Measurements from ENCODE around the gene ASPSCR1. TPM values are rescaled to one million over a fixed set of nuclear protein-coding genes. Genes with fewer than 3 reads are reported as not detected.

ASPSCR1 gene
- total and polyA plus RNA-seq, 8 donors = 12.2 to 78.8 (median 17.8) TPM

- Histone ChIP-seq H3K9me3 (no peaks in the 10 kb centered on the region), H3K4me1 (peaks cover 9 to 14% (median 14%) of the 10 kb centered on the region in 3 donors), H3K4me3 (peak within 1 kb of the TSS; percentile 92 to 96 (median 94)), H3K36me3 (no peaks in the 10 kb centered on the region), H3K27me3 (no peaks in the 10 kb centered on the region), H3K27ac (peak within 1 kb of the TSS in 3 of 4 donors; percentile 50 to 58 (median 57))
- FAIRE-seq (peak; percentile 89), ATAC-seq (peak; percentile 89 to 95 (median 91)), DNase-seq (peak; percentile 99 to 100 (median 100))
- intact Hi-C loops (cut with DNase I) = loop anchor here in 1 of 3 donors (10.0 kb wide), 1 partner anchor 132 kb away; no protein-coding TSS in a partner anchor
- TF ChIP-seq, protein P1, sequence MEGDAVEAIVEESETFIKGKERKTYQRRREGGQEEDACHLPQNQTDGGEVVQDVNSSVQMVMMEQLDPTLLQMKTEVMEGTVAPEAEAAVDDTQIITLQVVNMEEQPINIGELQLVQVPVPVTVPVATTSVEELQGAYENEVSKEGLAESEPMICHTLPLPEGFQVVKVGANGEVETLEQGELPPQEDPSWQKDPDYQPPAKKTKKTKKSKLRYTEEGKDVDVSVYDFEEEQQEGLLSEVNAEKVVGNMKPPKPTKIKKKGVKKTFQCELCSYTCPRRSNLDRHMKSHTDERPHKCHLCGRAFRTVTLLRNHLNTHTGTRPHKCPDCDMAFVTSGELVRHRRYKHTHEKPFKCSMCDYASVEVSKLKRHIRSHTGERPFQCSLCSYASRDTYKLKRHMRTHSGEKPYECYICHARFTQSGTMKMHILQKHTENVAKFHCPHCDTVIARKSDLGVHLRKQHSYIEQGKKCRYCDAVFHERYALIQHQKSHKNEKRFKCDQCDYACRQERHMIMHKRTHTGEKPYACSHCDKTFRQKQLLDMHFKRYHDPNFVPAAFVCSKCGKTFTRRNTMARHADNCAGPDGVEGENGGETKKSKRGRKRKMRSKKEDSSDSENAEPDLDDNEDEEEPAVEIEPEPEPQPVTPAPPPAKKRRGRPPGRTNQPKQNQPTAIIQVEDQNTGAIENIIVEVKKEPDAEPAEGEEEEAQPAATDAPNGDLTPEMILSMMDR (IDR thresholded peaks at IDR 0.05) = no peak
- 0 to 1% methylated on average over 22 to 42 of the region's 42 CpGs for WGBS, 2 donors
Measured at GRCh38 chr17:82022981-82023446, 45.6 kb downstream of the ASPSCR1 start, which contains the start of gene LRRC45. TSS of gene LRRC45 (plus strand) at chr17:82023305. CDS start at chr17:82023644, 339 bp downstream.

DNA sequence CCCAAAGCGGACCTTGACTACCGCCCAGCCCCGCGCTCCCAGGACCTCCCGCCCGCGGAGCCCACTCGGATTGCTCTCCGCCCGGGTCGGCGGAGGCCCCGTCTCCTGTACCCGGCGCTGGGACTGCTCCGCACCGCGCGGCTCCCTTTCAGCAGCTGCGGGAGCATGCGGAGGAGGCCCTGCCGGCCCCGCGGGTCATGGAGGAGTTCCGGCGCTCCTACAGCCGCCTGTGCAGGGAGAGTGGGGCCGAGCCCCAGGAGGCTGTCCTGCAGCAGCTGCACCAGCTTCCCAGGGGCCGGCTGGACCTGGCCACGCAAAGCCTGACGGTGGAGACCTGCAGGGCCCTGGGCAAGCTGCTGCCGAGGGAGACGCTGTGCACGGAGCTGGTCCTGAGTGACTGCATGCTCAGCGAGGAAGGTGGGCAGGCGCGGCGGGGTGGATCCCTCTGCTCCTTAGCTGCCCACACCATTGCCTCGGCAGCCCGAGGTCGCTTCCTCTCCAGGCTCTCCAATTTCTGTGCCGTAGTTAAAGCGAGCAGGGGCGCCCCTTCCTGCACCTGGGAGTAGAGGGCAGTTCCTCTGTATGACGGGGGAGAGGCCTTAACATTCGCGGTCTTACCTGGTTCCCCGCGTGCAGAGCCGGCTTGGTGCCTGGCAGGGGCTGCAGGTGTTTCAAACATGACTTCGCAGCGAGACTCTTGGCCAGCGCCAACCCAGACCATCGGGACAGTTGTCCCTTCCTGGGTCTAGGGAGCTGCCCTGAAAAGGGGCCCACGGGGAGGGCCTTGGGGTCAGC lies 46.2 kb downstream of the ASPSCR1 start:
- WGBS, 2 donors = 2 to 3% methylated on average over 44 to 55 of the region's 55 CpGs
- Histone ChIP-seq H3K4me1 (peaks cover 9 to 14% (median 11%) of the 10 kb centered on the region in 3 donors), H3K4me3 (peak overlapping the region; percentile 73 to 95 (median 91)), H3K27me3 (no peaks in the 10 kb centered on the region), H3K36me3 (no peaks in the 10 kb centered on the region), H3K27ac (no peak overlapping the region), H3K9me3 (no peaks in the 10 kb centered on the region)
- DNase-seq (peak in 4 of 6 donors; percentile 37 to 74 (median 61)), ATAC-seq (peak; percentile 2 to 22 (median 6)), FAIRE-seq (no peak)
- TF ChIP-seq, protein P1 (IDR thresholded peaks at IDR 0.05) = no peak
- intact Hi-C loops (cut with DNase I) = loop anchor here in 1 of 3 donors (10.0 kb wide), 1 partner anchor 131 kb away; no protein-coding TSS in a partner anchor

- DNase-seq = peak in 1 of 6 donors; percentile 38
- WGBS, 2 donors = 94 to 98% methylated on average over 17 of the region's 17 CpGs
- no peak for FAIRE-seq
- Histone ChIP-seq H3K27me3 (no peaks in the 10 kb centered on the region), H3K27ac (no peak overlapping the region), H3K36me3 (no peaks in the 10 kb centered on the region), H3K9me3 (no peaks in the 10 kb centered on the region), H3K4me1 (peaks cover 9 to 14% (median 11%) of the 10 kb centered on the region in 3 donors), H3K4me3 (no peak overlapping the region)
- intact Hi-C loops (cut with DNase I) = loop anchor here (5.0 to 10.0 kb wide), 2 partner anchors 130 to 132 kb away; no protein-coding TSS in a partner anchor
- ATAC-seq = no peak
- TF ChIP-seq, protein P1 (IDR thresholded peaks at IDR 0.05) = no peak
Measured at GRCh38 chr17:82024859-82025258, 47.4 kb downstream of the ASPSCR1 start.

DNA sequence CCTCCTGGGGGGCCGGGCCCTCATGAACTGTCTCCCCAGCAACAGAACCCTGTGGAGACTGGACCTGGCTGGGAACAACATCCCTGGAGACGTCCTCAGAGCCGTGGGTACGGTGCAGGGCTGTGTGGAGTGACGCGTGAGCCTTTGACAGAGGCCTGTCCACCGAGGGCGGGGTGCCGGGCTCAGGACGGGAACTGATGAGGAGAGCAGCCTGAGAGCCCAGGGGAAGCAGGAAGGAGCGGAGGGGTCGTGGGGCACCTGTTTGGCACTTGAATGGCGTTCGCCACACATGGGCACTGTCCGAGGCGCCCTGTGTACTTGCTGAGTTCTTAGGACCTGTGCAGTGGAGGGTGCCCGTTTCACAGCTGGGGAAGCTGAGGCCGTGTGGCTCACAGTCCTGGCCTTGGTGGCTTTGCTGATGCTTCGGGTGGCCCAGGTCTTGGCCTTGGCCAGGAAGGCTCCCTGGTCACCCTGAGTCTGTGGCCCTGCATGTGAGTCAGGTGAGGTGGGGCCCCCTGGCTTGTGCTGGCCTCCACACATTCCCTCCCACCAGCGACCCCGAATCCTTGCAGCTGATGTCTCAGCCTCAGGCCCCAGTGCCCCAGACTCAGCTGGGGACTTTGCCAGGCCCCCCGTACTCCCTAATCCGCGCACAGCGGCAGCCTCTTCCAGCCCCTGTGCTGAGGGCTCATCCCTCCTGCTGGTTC lies 48.1 kb downstream of the ASPSCR1 start:
- H3K4me3 ChIP-seq = no peak overlapping the region
- 91 to 94% methylated on average over 24 to 25 of the region's 25 CpGs for WGBS, 2 donors
- no peaks in the 10 kb centered on the region for H3K9me3 ChIP-seq
- no peak for DNase-seq
- H3K27ac ChIP-seq = no peak overlapping the region
- no peaks in the 10 kb centered on the region for H3K36me3 ChIP-seq
- FAIRE-seq = no peak
- ATAC-seq = no peak
- TF ChIP-seq, protein P1 (IDR thresholded peaks at IDR 0.05) = no peak
- peaks cover 9 to 14% (median 11%) of the 10 kb centered on the region in 3 donors for H3K4me1 ChIP-seq
- no peaks in the 10 kb centered on the region for H3K27me3 ChIP-seq
- intact Hi-C loops (cut with DNase I) = loop anchor here (5.0 to 10.0 kb wide), 2 partner anchors 129 to 132 kb away; no protein-coding TSS in a partner anchor
